H1 (cell line): ENCODE measurements around the gene RASGRF1.

Experiments used
- USF2 ChIP-seq: IDR thresholded peaks from 2 replicates; pipeline ENCODE4 v1.6.1; 2011; ENCODE audit warnings: low read length, improper control_type of control experiment
- TF ChIP-seq, protein P1 (sequence below), 3 experiments: IDR thresholded peaks; 1 replicate in 2 of 3; 2 replicates in 1 of 3; pipeline versions ENCODE4 v1.5.1 to v1.6.1; 2011; ENCODE audit warnings: low read length in 3 of 3, mild to moderate bottlenecking in 3 of 3, inconsistent platforms in 2 of 3, low read depth in 1 of 3, moderate library complexity in 1 of 3; ENCODE audit not compliant: insufficient read depth in 1 of 3; ENCODE audit errors: control extremely low read depth in 1 of 3

GRCh38 chr15:78933187-78933822 lies 157.3 kb downstream of the RASGRF1 start:
- TF ChIP-seq, protein P1, sequence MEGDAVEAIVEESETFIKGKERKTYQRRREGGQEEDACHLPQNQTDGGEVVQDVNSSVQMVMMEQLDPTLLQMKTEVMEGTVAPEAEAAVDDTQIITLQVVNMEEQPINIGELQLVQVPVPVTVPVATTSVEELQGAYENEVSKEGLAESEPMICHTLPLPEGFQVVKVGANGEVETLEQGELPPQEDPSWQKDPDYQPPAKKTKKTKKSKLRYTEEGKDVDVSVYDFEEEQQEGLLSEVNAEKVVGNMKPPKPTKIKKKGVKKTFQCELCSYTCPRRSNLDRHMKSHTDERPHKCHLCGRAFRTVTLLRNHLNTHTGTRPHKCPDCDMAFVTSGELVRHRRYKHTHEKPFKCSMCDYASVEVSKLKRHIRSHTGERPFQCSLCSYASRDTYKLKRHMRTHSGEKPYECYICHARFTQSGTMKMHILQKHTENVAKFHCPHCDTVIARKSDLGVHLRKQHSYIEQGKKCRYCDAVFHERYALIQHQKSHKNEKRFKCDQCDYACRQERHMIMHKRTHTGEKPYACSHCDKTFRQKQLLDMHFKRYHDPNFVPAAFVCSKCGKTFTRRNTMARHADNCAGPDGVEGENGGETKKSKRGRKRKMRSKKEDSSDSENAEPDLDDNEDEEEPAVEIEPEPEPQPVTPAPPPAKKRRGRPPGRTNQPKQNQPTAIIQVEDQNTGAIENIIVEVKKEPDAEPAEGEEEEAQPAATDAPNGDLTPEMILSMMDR (IDR thresholded peaks at IDR 0.05; ENCODE audit: control extremely low read depth in 1 of 3, insufficient read depth in 1 of 3, low read depth in 1 of 3, low read length in 3 of 3), result no peak
- no peak for TF ChIP-seq USF2
